GM12892 (cell line): ENCODE data around the gene NSMCE1.

ENCODE experiments used
- POLR2A ChIP-seq: IDR thresholded peaks from 2 replicates; pipeline ENCODE4 v1.6.1; 2011; ENCODE audit warnings: low read depth, low read length, control low read depth
- POLR2AphosphoS5 ChIP-seq: IDR thresholded peaks from 2 replicates; pipeline ENCODE4 v1.6.1; 2011; ENCODE audit warnings: low read depth, low read length, control low read depth

GRCh38 chr16:27245276-27246172, 23.0 kb downstream of the NSMCE1 start:
- TF ChIP-seq POLR2A (no peak), POLR2AphosphoS5 (no peak)
